Measurements from ENCODE around the gene SLC38A3. TPM values are rescaled to one million over a fixed set of nuclear protein-coding genes. Genes with fewer than 3 reads are reported as not detected.

Gene SLC38A3
- total and polyA plus RNA-seq, 11 donors = 1.0 to 14.8 (median 8.4) TPM

DNA sequence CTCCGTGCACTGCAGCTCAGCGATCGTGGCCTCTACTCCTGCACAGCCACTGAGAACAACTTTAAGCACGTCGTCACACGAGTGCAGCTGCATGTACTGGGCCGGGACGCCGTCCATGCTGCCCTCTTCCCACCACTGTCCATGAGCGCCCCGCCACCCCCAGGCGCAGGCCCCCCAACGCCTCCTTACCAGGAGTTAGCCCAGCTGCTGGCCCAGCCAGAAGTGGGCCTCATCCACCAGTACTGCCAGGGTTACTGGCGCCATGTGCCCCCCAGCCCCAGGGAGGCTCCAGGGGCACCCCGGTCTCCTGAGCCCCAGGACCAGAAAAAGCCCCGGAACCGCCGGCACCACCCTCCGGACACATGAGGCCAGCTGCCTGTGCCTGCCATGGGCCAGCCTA, 17.3 kb upstream of the SLC38A3 start:
- Histone ChIP-seq H3K27ac (no peak overlapping the region), H3K36me3 (peaks cover 0 to 23% (median 4%) of the 10 kb centered on the region in 9 donors), H3K4me1 (peaks cover 0 to 7% (median under 1%) of the 10 kb centered on the region in 12 donors), H3K9me3 (no peaks in the 10 kb centered on the region), H3K27me3 (peaks cover 0 to 6% (median under 1%) of the 10 kb centered on the region in 9 donors), H3K4me3 (no peak overlapping the region)
- no peak for TF ChIP-seq POLR2A (IDR thresholded peaks at IDR 0.05)
- TF ChIP-seq, protein P1, sequence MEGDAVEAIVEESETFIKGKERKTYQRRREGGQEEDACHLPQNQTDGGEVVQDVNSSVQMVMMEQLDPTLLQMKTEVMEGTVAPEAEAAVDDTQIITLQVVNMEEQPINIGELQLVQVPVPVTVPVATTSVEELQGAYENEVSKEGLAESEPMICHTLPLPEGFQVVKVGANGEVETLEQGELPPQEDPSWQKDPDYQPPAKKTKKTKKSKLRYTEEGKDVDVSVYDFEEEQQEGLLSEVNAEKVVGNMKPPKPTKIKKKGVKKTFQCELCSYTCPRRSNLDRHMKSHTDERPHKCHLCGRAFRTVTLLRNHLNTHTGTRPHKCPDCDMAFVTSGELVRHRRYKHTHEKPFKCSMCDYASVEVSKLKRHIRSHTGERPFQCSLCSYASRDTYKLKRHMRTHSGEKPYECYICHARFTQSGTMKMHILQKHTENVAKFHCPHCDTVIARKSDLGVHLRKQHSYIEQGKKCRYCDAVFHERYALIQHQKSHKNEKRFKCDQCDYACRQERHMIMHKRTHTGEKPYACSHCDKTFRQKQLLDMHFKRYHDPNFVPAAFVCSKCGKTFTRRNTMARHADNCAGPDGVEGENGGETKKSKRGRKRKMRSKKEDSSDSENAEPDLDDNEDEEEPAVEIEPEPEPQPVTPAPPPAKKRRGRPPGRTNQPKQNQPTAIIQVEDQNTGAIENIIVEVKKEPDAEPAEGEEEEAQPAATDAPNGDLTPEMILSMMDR (IDR thresholded peaks at IDR 0.05) = no peak
- intact Hi-C loops (cut with DNase I) = loop anchor here in 4 of 10 donors (1.0 to 2.0 kb wide), 3 partner anchors 31 to 65 kb away; partner anchors contain the start of gene SEMA3F (in 3 of the 4)
- 92 to 98% (median 95%) methylated on average over 16 to 19 of the region's 19 CpGs for WGBS, 4 donors
- ATAC-seq = no peak
- DNase-seq = no peak

DNA sequence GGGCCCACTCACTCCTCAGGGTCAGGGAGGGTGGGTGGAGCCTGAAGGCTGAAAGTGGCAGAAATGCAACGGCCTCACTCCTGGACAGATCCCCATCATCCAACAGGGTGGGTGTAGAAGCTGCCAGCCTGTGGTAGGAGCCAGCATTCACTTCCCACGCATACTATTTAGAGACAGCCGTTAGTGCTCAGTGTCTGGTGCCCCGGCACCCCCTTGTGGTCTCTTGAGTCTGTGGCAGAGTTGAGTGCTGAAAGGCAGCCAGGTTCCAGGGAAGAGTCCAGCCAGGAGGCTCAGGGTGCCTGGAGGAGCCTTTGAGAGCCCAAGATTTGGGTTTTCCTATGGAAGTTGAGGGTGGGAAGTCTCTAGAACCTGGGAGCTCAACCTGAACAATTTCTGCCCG, 15.8 kb upstream of the SLC38A3 start:
- ATAC-seq = peak; percentile 80 to 86 (median 82)
- Histone ChIP-seq H3K27me3 (peaks cover 12 to 21% (median 16%) of the 10 kb centered on the region in 9 donors), H3K9me3 (no peaks in the 10 kb centered on the region), H3K36me3 (peaks cover 0 to 16% (median 4%) of the 10 kb centered on the region in 9 donors), H3K4me3 (no peak overlapping the region), H3K27ac (no peak overlapping the region), H3K4me1 (peaks cover 0 to 23% (median 8%) of the 10 kb centered on the region in 12 donors)
- TF ChIP-seq, protein P1 (IDR thresholded peaks at IDR 0.05) = peak; percentile 58 to 86 (median 76)
- no peak for TF ChIP-seq POLR2A (IDR thresholded peaks at IDR 0.05)
- DNase-seq = peak in 4 of 5 donors; percentile 73 to 81 (median 77)
- 0 to 20% (median 10%) methylated on average over 4 to 5 of the region's 5 CpGs for WGBS, 4 donors
- intact Hi-C loops (cut with DNase I) = loop anchor here in 9 of 10 donors (1.0 to 2.0 kb wide), 5 partner anchors 32 to 68 kb away; partner anchors contain the start of gene SEMA3F (in 4 of the 9)

DNA sequence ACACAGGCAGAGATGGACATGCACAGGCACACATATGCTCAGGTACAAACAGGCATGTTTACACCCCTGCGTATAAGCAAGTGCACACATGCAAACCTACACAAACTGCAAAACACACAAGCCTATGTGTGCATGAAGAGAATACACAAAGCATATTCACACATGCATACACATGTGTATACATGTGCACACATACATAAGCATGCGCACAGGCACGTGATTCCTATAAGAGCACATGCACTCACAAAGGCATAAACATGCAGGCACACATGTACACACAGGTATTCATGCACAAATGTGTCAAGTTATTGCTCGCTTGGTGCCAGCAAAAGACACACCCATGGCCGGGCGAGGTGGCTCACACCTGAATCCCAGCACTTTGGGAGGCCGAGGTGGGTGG, 15.1 kb upstream of the SLC38A3 start:
- ATAC-seq (no peak), DNase-seq (no peak)
- intact Hi-C loops (cut with DNase I) = loop anchor here (1.0 to 10.0 kb wide), 8 partner anchors 33 to 355 kb away; partner anchors contain the start of genes SEMA3F (in 4 of the 10) and HYAL2 (in 1 of the 10)
- H3K27ac ChIP-seq = no peak overlapping the region
- WGBS, 4 donors = 87 to 93% (median 89%) methylated on average over 7 of the region's 7 CpGs
- no peaks in the 10 kb centered on the region for H3K9me3 ChIP-seq
- no peak overlapping the region for H3K4me3 ChIP-seq
- H3K4me1 ChIP-seq = peaks cover 3 to 29% (median 14%) of the 10 kb centered on the region in 12 donors
- peaks cover 0 to 14% (median 0%) of the 10 kb centered on the region in 9 donors for H3K36me3 ChIP-seq
- H3K27me3 ChIP-seq = peaks cover 12 to 28% (median 21%) of the 10 kb centered on the region in 9 donors
- TF ChIP-seq, protein P1 (IDR thresholded peaks at IDR 0.05) = no peak
- TF ChIP-seq POLR2A (IDR thresholded peaks at IDR 0.05) = no peak

DNA sequence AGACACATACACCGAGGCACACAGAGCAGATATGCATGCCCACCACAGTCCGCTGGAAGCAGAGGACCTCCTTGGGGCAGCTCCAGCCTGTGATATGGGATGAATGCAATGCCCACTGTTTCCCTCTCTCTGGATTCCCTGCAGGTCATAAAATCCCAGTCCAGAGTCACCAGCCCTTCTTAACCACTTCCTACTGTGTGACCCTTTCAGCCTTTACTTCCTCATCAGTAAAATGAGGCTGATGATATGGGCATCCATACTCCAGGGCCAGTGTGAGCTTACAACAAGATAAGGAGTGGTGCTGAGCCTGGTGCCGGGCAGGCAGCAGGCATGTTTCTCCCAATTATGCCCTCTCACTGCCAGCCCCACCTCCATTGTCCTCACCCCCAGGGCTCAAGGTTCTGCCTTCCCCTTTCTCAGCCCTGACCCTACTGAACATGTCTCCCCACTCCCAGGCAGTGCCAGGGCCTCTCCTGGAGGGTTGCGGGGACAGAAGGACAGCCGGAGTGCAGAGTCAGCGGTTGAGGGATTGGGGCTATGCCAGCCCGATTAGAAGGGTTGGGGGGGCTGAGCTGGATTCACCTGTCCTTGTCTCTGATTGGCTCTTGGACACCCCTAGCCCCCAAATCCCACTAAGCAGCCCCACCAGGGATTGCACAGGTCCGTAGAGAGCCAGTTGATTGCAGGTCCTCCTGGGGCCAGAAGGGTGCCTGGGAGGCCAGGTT, 14.0 kb upstream of the SLC38A3 start, which contains the start of gene GNAT1:
Gene GNAT1, plus strand, starts transcription at position 675 of the 725 bp plus-strand sequence. CDS start 116 bp downstream, outside the sequence.
- peaks cover 12 to 33% (median 21%) of the 10 kb centered on the region in 9 donors for H3K27me3 ChIP-seq
- DNase-seq = no peak
- no peak within 1 kb of the TSS for H3K27ac ChIP-seq
- peaks cover 3 to 29% (median 14%) of the 10 kb centered on the region in 12 donors for H3K4me1 ChIP-seq
- no peak for ATAC-seq
- WGBS, 4 donors = 69 to 75% (median 71%) methylated on average over 7 to 8 of the region's 8 CpGs
- no peak within 1 kb of the TSS for H3K4me3 ChIP-seq
- H3K36me3 ChIP-seq = peaks cover 0 to 7% (median 0%) of the 10 kb centered on the region in 9 donors
- TF ChIP-seq, protein P1 (IDR thresholded peaks at IDR 0.05) = no peak
- TF ChIP-seq POLR2A (IDR thresholded peaks at IDR 0.05) = no peak
- intact Hi-C loops (cut with DNase I) = loop anchor here in 2 of 10 donors (2.0 to 10.0 kb wide), 3 partner anchors 66 to 354 kb away; partner anchors contain the start of gene HYAL2 (in 1 of the 2)
- no peaks in the 10 kb centered on the region for H3K9me3 ChIP-seq
